GM21825 (cell line): ENCODE measurements around the gene SERPINB11.
"Not testable (repeated sequence)": the region's sequence is repeated elsewhere in the genome, so short reads cannot be mapped to it uniquely, and the experiment has no call there.

Source experiments
- ATAC-seq: cut with Tn5 transposase; IDR thresholded peaks from one replicate; pipeline ENCODE4 v1.9.1; 2021; ENCODE audit warnings: mild to moderate bottlenecking, moderate library complexity; ENCODE audit not compliant: unreplicated experiment

SERPINB11 gene

GRCh38 chr18:63702660-63703059 is at the start of gene SERPINB11:
SERPINB11 (plus strand) TSS chr18:63702960; CDS start chr18:63710194, 7,234 bp downstream.
- no peak for ATAC-seq

- ATAC-seq, result not testable (repeated sequence)
Measured at GRCh38 chr18:63658920-63659319, 43.8 kb upstream of the SERPINB11 start.

GRCh38 chr18:63661750-63662149 is 41.0 kb upstream of the SERPINB11 start, which contains the start of gene SERPINB3:
SERPINB3 (minus strand) TSS chr18:63661893; CDS start chr18:63661216, 677 bp downstream.
- ATAC-seq, result not testable (repeated sequence)

GRCh38 chr18:63664571-63664970 is 38.2 kb upstream of the SERPINB11 start:
- no peak for ATAC-seq

GRCh38 chr18:63676526-63677323 is 26.0 kb upstream of the SERPINB11 start:
- ATAC-seq, result no peak

GRCh38 chr18:63677500-63678225 is 25.1 kb upstream of the SERPINB11 start:
- ATAC-seq, result no peak

GRCh38 chr18:63679820-63680606 is 22.7 kb upstream of the SERPINB11 start:
- no peak for ATAC-seq

GRCh38 chr18:63681449-63682340 is 21.1 kb upstream of the SERPINB11 start:
- no peak for ATAC-seq

GRCh38 chr18:63683152-63683551 is 19.6 kb upstream of the SERPINB11 start:
- ATAC-seq, result no peak

GRCh38 chr18:63683890-63684289 is 18.9 kb upstream of the SERPINB11 start:
- ATAC-seq, result no peak

- ATAC-seq, result no peak
Measured at GRCh38 chr18:63684718-63685117, 18.0 kb upstream of the SERPINB11 start.

GRCh38 chr18:63686871-63687270 is 15.9 kb upstream of the SERPINB11 start:
- no peak for ATAC-seq

- no peak for ATAC-seq
Measured at GRCh38 chr18:63689064-63689463, 13.7 kb upstream of the SERPINB11 start.

GRCh38 chr18:63697097-63697660 is 5.6 kb upstream of the SERPINB11 start:
- ATAC-seq, result no peak

- ATAC-seq, result no peak
Measured at GRCh38 chr18:63700501-63700900, 2.3 kb upstream of the SERPINB11 start.

- ATAC-seq, result no peak
Measured at GRCh38 chr18:63701952-63702351, 808 bp upstream of the SERPINB11 start.

- no peak for ATAC-seq
Measured at GRCh38 chr18:63705401-63705800, 2.6 kb downstream of the SERPINB11 start.

- ATAC-seq, result no peak
Measured at GRCh38 chr18:63707816-63708215, 5.1 kb downstream of the SERPINB11 start.

- no peak for ATAC-seq
Measured at GRCh38 chr18:63708650-63709049, 5.9 kb downstream of the SERPINB11 start.
